Caki2 (cell line): ENCODE data around the gene ATF7IP2. TPM values are rescaled to one million over a fixed set of nuclear protein-coding genes. Genes with fewer than 3 reads are reported as not detected.
"Not testable (repeated sequence)": the region's sequence is repeated elsewhere in the genome, so short reads cannot be mapped to it uniquely, and the experiment has no call there.

Source experiments
- DNase-seq: peaks from one replicate; pipeline ENCODE4 v3.0.0-alpha.2; 2015; ENCODE audit warnings: low read depth
- in situ Hi-C: cut with HindIII; loops from 2 replicates; pipeline ENCODE4 v1.10.0; 2016; ENCODE audit warnings: low sequenced_read_pairs, low pct_unique_long_range_greater_than_20kb, mixed read lengths
- total RNA-seq: library from RNA; depleted of rRNA; stranded (reverse); fragments of >200 nt; shearing (Covaris generic); gene quantifications from 2 replicates; pipeline ENCODE4 v1.2.3, GENCODE V29; 2014; ENCODE audit warnings: low replicate concordance

The ATF7IP2 gene
- total RNA-seq, 1 experiment from 2014 or later: 12.9 TPM

DNA sequence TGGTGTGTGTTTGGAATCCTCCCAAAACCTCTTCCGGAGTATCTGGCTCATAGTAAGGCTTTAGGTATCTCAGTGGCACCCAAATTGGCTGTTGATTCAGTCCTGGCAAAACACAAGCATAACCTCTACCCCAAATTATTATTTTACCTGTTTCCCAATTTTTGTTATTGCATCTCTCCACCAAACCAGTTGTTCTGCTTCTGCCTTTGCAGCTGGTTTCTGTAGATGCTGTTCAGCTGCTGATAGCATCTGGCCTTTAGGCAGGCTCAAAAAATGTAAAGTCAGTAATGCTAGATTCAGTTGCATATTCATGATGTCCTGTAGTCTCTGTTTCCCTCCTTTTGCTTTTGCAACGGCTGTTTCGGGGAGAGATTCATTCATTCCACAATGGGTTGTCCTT, 33.8 kb downstream of the ATF7IP2 start:
- no peak for DNase-seq
- in situ Hi-C loops: no loop called here

DNA sequence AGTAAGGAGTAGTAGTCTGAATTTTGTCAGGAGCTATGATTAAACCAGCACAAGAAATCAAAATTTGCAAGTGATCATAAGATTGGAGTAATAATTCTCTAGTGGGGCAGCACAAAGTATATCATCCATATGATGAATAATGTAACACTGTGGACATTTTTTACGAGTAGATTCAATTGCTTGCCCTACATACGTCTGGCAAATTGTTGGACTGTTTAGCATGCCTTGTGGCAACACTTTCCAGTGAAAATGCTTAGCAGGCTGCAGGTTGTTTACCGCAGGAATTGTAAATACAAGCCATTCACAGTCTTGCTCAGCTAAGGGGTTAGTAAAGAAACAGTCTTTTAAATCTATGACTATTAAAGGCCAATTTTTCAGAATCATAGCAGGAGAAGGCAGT, 35.7 kb downstream of the ATF7IP2 start:
- DNase-seq: no peak
- in situ Hi-C loops: no loop called here

DNA sequence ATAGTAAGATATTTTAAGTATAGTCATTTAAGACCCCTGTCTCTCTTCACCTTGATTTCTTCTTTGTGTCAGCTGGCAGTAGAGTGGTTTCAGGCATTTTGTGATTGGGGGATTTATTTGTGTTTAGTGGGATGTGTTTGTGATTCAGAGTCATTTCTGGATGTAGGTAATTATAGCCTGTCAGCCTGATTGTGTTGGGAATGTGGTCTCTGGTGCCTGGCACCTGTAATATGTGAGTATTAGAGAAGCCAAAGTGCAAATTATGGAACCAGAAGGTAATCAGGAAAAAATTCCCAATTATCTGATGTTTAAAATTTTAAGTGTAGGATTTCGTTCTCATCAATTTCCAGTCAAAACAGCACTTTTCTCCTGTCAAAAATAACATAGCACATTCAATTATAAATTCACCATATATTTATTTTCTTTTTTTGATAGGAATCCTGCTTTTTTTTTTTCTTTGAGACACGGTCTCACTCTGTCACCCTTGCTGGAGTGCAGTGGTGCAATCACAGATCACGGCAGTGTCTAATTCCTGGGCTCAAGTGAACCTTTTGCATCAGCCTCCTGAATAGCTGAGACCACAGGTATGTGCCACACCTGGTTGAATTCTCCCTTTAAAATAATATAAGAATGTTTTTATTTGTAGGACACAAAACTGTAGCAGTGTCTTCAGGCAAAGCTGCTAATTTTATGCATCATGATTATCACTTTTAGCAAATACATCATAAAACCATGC, 42.7 kb downstream of the ATF7IP2 start:
- in situ Hi-C loops: no loop called here
- DNase-seq: peak; percentile 62

DNA sequence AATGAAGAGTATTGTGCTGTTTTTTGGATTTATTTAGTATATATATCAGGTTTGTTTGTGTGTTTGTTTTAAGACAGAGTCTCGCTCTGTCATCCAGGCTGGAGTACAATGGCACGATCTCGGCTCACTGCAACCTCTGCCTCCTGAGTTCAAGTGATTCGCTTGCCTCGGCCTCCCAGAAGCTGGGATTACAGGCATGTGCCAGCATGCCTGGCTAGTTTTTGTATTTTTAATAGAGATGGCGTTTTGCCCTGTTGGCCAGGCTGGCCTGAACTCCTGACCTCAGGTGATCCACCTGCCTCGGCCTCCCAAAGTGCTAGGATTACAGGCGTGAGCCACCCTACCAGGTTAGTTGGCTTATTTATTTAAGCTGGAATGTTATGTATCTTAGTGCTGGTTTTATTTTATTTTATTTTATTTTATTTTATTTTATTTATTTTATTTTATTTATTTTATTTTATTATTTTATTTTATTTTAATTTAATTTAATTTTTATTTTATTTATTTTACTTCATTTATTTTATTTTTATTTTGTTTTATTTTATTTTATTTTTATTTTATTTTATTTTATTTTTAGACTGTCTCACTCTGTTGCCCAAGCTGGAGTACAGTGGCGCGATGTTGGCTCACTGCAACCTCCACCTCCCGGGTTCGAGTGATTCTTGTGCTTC, 43.6 kb downstream of the ATF7IP2 start:
- in situ Hi-C loops: not testable (repeated sequence)
- DNase-seq: peak; percentile 38

DNA sequence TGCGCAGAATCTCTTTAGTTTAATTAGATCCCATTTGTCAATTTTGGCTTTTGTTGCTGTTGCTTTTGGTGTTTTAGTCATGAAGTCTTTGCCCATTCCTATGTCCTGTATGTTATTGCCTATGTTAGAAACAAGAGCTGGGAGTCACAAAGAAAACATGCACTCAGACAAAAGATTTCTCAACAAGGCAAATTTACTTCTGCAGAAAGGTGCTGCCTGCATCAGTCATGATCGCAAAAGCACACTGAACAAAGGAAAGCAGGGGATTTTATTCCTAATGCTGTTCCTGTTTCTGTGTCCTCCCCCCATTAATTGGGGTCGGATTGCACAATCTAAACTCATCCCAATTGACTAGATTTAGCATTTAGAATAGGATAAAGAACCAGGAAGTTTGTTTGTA, 55.9 kb downstream of the ATF7IP2 start:
- no peak for DNase-seq
- in situ Hi-C loops: no loop called here

DNA sequence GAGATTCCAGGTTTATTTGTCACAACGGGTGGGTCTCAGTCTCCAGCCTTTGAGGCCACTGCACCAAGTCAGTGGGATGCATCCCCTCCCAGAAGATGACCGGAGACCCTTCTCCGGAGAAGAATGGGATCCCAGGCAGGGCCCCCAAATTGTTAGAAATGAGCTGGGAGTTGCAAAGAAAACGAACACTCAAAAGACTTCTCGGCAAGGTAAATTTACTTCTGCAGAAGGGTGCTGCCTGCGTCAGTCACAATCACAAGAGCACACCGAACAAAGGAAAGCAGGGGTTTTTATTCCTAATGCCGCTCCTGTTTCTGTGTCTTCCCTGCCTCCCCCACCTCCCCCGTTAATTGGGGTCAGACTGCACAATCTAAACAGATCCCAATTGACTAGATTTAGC, 61.4 kb downstream of the ATF7IP2 start:
- DNase-seq: no peak
- in situ Hi-C loops: no loop called here

DNA sequence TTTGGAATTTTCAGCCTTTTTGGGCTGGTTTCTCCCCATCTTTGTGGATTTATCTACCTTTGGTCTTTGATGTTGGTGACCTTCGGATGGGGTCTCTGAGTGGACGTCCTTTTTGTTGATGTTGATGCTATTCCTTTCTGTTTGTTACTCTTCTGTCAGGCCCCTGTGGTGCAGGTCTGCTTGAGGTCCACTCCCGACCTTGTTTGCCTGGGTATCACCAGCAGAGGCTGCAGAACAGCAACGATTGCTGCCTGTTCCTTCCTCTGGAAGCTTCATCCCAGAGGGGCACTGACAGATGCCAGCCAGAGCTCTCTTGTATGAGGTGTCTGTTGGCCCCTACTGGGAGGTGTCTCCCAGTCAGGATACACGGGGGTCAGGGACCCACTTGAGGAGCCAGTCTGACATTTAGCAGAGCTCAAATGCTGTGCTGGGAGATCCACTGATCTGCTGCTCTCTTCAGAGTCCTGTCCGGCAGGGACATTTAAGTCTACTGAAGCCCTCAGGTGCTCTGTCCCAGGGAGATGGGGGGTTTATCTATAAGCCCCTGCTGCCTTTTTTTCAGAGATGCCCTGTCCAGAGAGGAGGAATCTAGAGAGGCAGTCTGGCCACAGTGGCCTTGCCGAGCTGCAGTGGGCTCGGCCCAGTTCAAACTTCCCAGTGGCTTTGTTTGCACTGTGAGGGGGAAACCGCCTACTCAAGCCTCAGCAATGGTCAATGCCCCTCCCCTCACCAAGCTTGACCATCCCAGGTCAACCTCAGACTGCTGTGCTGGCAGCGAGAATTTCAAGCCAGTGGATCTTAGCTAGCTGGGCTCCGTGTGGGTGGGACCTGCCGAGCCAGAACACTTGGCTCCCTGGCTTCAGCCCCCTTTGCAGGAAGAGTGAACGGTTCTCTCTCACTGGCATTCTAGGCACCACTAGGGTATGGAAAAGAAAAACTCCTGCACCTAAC, 66.6 kb downstream of the ATF7IP2 start:
- in situ Hi-C loops, DNase-seq: not testable (repeated sequence)

DNA sequence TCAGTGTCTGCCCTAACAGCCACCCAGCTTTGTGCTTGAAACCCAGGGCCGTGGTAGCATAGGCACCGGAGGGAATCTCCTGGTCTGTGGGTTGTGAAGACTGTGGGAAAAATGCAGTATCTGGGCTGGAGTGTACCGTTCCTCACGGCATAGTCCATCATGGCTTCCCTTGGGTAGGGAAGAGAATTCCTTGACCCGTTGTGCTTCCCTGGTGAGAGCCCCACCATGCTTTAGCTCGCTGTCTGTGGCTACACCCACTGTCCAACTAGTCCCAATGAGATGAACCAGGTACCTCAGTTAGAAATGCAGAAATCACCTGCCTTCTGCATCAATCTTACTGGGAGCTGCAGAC, 67.3 kb downstream of the ATF7IP2 start:
- DNase-seq: no peak
- in situ Hi-C loops: no loop called here

DNA sequence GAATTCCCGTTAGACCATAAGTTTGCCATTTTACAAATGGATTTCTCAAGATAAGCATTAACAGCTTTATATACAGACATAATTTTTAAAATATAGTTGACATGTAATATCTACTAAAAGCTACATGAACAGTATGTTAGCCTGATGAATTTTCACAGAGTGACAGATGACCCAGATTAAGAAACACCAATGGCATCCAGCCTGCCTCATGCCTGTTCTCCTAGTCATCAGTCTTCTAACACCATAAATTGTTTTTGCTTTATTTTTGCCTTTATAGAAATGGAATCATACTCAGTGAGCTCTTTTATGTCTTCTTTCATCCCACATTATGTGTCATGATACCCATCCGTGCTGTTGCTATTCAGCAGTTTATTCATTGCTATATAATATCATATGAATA, 80.0 kb downstream of the ATF7IP2 start:
- in situ Hi-C loops: no loop called here
- no peak for DNase-seq

DNA sequence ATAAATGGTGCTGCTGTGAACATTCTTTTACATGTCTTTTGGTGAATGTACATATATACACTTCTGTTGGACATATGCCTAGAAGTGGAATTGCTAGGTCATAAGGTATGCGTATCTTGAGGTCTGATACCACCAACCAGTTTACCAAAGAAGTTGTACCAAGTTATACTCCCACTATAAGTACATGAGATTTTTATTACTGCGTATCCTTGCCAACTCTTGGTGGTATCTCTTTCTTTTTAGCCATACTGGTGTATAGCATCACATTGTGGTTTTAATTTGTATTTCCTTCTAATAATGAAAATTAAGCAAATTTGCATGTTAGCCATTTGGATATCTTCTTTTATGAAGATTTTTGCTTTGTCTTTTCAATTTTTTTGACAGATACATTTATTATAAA, 80.5 kb downstream of the ATF7IP2 start:
- in situ Hi-C loops: no loop called here
- no peak for DNase-seq

DNA sequence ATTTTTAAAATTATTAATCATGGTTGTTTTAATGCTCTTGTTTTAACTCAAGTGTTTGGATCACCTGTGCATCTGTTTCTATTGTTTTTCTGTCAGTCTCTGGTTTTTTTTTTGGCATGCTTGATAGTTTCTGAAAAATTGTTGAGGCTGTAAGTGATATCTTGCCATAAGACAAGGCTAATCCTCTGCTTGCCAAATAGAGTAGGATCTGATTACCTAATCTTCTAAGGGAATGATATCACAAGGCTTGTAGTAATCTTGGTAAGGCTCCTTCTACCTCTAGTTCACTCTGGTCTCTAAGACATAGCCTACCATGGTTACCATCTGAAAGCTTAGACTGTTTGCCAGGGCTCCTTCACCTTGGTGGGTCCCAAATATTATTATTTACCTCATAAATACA, 81.0 kb downstream of the ATF7IP2 start:
- no peak for DNase-seq
- in situ Hi-C loops: no loop called here

DNA sequence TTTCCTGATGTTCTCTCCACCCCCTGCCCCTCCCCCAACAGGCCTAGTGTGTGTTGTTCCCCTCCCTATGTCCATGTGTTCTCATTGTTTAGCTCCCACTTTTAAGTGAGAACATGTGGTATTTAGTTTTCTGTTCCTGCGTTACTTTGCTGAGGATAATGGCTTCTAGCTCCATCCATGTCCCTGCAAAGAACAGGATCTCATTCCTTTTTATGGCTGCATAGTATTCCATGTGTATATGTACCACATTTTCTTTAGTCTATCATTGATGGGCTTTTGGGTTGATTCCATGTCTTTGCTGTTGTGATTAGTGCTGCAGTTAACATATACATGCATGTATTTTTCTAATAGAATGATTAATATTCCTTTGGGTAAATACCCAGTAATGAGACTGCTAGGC, 90.8 kb downstream of the ATF7IP2 start:
- DNase-seq, in situ Hi-C loops: not testable (repeated sequence)

DNA sequence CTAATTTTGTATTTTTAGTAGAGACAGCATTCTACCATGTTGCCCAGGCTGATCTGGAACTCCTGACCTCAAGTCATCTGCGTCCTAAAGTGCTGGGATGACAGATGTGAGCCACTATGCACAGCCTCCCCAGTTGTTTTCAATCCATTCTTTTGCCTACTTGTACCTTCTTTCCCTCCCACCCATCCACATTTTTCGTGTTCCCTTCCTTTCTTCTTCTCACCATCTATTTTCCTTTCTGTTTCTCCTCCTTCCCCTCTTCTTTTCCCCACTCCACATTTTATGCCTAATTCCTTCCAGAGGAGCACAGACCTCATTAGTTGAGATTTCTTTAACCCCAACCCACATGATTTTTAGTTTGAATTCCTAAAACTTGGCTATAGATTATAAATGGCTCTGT, 94.3 kb downstream of the ATF7IP2 start:
- DNase-seq: no peak
- in situ Hi-C loops: no loop called here

DNA sequence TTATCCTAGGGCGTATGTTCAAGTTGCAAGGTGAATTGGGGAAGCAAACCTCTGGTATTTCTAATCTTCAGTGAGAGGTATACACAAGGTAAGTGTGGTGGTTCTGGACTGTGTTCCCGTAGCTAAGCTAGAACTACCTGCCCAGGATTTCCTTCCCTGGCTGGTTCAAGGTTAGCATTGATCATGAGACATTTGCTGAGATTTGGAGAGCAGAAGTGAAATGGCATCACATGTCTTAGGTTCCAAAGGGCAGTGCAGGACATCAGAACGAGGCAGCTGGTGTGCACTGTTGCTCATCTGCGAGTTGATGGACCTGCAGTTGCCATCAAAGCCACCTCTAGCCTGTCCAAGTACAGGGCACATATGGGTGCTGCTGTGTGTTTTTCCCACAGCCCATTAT, 99.3 kb downstream of the ATF7IP2 start:
- in situ Hi-C loops: no loop called here
- no peak for DNase-seq

DNA sequence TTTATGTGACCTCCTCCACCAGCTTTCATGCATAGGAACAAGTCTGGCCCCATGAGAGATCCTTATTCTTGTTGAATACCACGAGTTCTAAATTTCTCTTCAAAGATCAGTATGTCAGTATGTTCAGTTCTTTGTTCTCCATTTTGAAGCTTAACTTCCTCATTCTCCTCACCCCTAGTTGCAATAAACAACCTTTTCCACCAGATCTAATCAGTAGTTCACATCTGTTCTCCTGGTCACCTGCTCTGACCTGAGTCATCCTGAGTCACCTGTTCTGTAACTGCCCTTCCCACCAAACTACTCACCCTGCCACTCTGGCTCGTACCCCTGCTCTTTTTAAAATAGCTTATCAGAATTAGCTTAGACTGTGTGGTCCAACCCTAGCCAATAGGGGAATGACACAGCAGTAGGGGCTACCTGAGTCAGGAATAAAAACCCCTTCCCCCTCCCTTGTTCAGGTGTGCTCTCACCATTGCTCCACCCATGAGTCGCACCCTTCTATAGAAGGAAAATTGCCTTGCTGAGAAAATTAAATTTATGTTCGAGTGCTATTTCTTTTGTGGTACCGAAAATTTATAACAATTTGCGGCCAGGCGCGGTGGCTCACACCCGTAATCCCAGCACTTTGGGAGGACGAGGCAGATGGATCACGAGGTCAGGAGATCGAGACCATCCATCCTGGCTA, 100.0 kb downstream of the ATF7IP2 start:
- peak; percentile 25 for DNase-seq
- in situ Hi-C loops: no loop called here

DNA sequence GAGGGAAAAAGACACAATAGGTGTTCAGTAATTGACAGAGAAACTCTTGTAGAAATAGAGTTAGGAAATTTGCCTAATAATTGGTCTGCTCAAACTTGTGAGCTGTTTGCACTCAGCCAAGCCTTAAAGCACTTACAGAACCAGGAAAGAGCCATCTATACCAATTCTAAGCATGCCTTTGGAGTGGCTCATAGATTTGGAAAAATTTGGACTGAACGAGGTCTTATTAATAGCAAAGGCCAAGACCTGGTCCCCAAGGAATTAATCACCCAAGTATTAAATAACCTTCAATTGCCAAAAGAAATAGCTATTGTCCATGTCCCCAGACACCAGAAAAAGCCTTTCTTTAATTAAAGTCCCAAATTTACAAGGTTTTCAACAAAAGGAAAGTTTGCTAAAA, 104.3 kb downstream of the ATF7IP2 start:
- in situ Hi-C loops: no loop called here
- no peak for DNase-seq

DNA sequence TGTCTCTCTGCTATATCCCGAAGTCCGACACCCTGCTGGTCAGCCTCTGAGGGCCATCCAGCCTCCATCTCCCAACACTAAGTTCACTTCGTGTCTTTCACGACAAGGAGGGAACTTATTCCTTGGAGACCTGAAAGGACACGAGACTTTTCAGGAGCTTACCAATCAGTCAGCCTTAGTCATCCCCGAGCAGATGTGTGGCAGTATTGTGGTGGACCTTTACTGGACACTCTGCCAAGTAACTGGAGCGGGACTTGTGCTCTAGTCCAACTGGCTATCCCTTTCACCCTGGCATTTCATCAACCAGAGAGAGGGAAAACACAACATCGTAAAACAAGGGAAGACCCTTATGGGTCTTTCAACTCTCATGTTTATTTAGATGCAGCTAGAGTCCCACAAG, 107.4 kb downstream of the ATF7IP2 start:
- in situ Hi-C loops: no loop called here
- DNase-seq: no peak

DNA sequence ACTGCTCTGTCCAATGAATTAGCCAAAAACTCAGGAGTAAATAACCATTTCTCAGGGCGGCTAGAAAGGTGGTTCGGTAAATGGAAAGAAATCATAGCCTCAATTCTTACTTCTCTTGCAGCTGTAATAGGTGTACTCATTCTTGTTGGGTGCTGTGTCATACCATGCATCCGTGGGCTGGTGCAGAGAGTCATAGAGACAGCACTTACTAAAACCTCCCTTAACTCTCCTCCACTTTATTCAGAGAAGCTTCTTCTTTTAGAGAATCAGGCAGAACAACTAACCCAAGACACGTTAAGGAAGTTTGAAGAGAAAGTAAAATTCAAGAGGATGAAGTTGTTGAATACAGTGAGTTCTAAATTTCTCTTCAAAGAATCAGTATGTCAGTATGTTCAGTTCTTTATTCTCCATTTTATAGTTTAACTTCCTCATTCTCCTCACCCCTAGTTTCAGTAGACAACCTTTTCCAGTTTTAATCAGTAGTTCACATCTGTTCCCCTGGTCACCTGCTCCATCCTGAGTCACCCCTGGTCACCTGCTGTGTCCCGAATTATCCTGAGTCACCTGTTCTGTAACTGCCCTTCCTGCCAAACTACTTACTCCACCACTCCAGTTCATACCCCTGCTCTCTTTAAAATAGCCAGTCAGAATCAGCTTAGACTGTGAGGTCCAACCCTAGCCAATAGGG, 108.6 kb downstream of the ATF7IP2 start:
- in situ Hi-C loops: no loop called here

More for the DNA sequence above, 108.6 kb downstream of the ATF7IP2 start:
- DNase-seq: no peak
